Adrenal gland (tissue), 12 donors: ENCODE results near the gene SLPI. TPM values are rescaled to one million over a fixed set of nuclear protein-coding genes. Genes with fewer than 3 reads are reported as not detected.

Experiments used
- DNase-seq, 7 donors: peaks; one replicate each; pipeline ENCODE4 v3.0.0-alpha.2; 2019 to 2020
- H3K27ac ChIP-seq, 5 donors: fragments of 200-600 bp; sonication (generic) in 4 of 5; 1 replicate in 3 of 5; 2 replicates in 2 of 5; pipeline versions ENCODE4 v1.5.1 to v1.8.0; 2016 to 2020; ENCODE audit warnings: mild to moderate bottlenecking in 1 of 5
- H3K27me3 ChIP-seq: fragments of 200-600 bp; 2 replicates; pipeline ENCODE4 v1.8.0; 2021
- H3K36me3 ChIP-seq, 2 donors: fragments of 200-600 bp; replicated peaks in 1 of 2; 1 replicate in 1 of 2; 2 replicates in 1 of 2; pipeline versions ENCODE4 v1.5.1 to v1.8.0; 2018 to 2022
- H3K4me1 ChIP-seq, 2 donors: fragments of 200-600 bp; replicated peaks in 1 of 2; 1 replicate in 1 of 2; 2 replicates in 1 of 2; pipeline versions ENCODE4 v1.5.1 to v1.8.0; 2018 to 2021
- H3K4me3 ChIP-seq, 4 donors: fragments of 200-600 bp; sonication (generic) in 3 of 4; one replicate each; pipeline ENCODE4 v1.5.1; 2016 to 2018
- H3K9me3 ChIP-seq, 3 donors: fragments of 200-600 bp; sonication (generic) in 1 of 3; replicated peaks in 1 of 3; 1 replicate in 2 of 3; 2 replicates in 1 of 3; pipeline versions ENCODE4 v1.5.1 to v1.8.0; 2016 to 2021
- CTCF ChIP-seq, 6 experiments: fragments of 450-650 bp in 4 of 6; fragments of 200-600 bp in 2 of 6; sonication (generic) in 1 of 6; IDR thresholded peaks; 1 replicate in 5 of 6; 2 replicates in 1 of 6; pipeline versions ENCODE4 v1.5.1 to v1.8.0; 2016 to 2021; ENCODE audit warnings: antibody characterized with exemption in 6 of 6, mild to moderate bottlenecking in 2 of 6, moderate library complexity in 1 of 6
- POLR2A ChIP-seq, 2 donors: fragments of 450-650 bp; IDR thresholded peaks; one replicate each; pipeline ENCODE4 v1.6.1; 2017; ENCODE audit warnings: antibody characterized with exemption in 2 of 2, mild to moderate bottlenecking in 2 of 2, moderate library complexity in 1 of 2
- WGBS, 4 donors: extraction: QIAGEN DNeasy Blood & Tissue Kit in 2 of 4; methylation state at CpG; one replicate each; pipeline versions ENCODE4 v1.1.5 to v1.1.7; 2013 to 2017; 5-methylcytosine and 5-hydroxymethylcytosine counted together
- intact Hi-C, 2 donors: fragments of 100-400 bp; cut with DNase I; formaldehyde crosslinking; loops; one replicate each; pipeline versions ENCODE4 v1.14.1 to v1.15.0; 2022 to 2023
- polyA plus RNA-seq, 3 donors: library from polyadenylated mRNA; stranded (reverse); fragments of 200-250 nt in 2 of 3; fragments of 350-450 nt in 1 of 3; fragmentation: Illumina TruSeq in 1 of 3; extraction: RNeasy Lipid Tissue Mini Kit (QIAGEN cat#74804) in 1 of 3; gene quantifications; one replicate each; pipeline ENCODE4 v1.2.3, GENCODE V29; 2013 to 2014
- total RNA-seq, 9 donors: library from RNA; depleted of rRNA in 4 of 9; stranded (reverse); fragments of >200 nt in 4 of 9; fragments of 120-200 nt in 1 of 9; fragmentation: NEBNext Ultra II Directional in 1 of 9; extraction: Animal tissue kit (Norgen Biotek cat#: 25700) in 1 of 9; gene quantifications; one replicate each; pipeline versions ENCODE4 v1.1.0 to v1.2.4, GENCODE V29; 2013 to 2023
- donor health status: healthy with polysubstance abuse.
- donor health status: Bipolar disorder and iron deficiency.
- donor health status: DM: yes; HTN: yes; CAD: no.
- donor health status: DM: no; HTN: no; CAD: no.
- donor health status: DM: no; HTN: no; CAD: no.
- donor health status: DM: yes; HTN: yes; CAD: no.

SLPI gene
- total and polyA plus RNA-seq, 12 donors: 1.8 to 33.7 (median 6.6) TPM; not detected in 3

- 60 to 74% (median 66%) methylated on average over 3 of the region's 3 CpGs for WGBS, 4 donors
- Histone ChIP-seq H3K9me3 (no peaks in the 10 kb centered on the region), H3K27me3 (peaks cover 14% of the 10 kb centered on the region), H3K4me1 (no peaks in the 10 kb centered on the region), H3K36me3 (no peaks in the 10 kb centered on the region), H3K27ac (no peak overlapping the region), H3K4me3 (no peak overlapping the region)
- no peak for TF ChIP-seq POLR2A (IDR thresholded peaks at IDR 0.05)
- no peak for TF ChIP-seq CTCF (IDR thresholded peaks at IDR 0.05)
- DNase-seq: no peak
- intact Hi-C loops: no loop called here
Observed at GRCh38 chr20:45263556-45264266, 9.3 kb upstream of the SLPI start.

- H3K27me3 ChIP-seq: peaks cover 20% of the 10 kb centered on the region
- no peak overlapping the region for H3K4me3 ChIP-seq
- no peaks in the 10 kb centered on the region for H3K9me3 ChIP-seq
- DNase-seq: no peak
- H3K4me1 ChIP-seq: no peaks in the 10 kb centered on the region
- intact Hi-C loops: no loop called here
- WGBS, 4 donors: 30 to 38% (median 36%) methylated on average over 2 of the region's 2 CpGs
- H3K36me3 ChIP-seq: no peaks in the 10 kb centered on the region
- H3K27ac ChIP-seq: no peak overlapping the region
- TF ChIP-seq CTCF (IDR thresholded peaks at IDR 0.05) (no peak), POLR2A (IDR thresholded peaks at IDR 0.05) (no peak)
Observed at GRCh38 chr20:45258664-45259063, 4.3 kb upstream of the SLPI start.

- TF ChIP-seq POLR2A (IDR thresholded peaks at IDR 0.05) (no peak), CTCF (IDR thresholded peaks at IDR 0.05) (no peak)
- Histone ChIP-seq H3K36me3 (no peaks in the 10 kb centered on the region), H3K9me3 (no peaks in the 10 kb centered on the region), H3K27me3 (peaks cover 21% of the 10 kb centered on the region), H3K27ac (no peak overlapping the region), H3K4me1 (no peaks in the 10 kb centered on the region), H3K4me3 (no peak overlapping the region)
- no peak for DNase-seq
- intact Hi-C loops: no loop called here
- 80 to 95% (median 90%) methylated on average over 3 of the region's 3 CpGs for WGBS, 4 donors
Observed at GRCh38 chr20:45258259-45258658, 3.9 kb upstream of the SLPI start.

- no peak overlapping the region for H3K4me3 ChIP-seq
- no peaks in the 10 kb centered on the region for H3K36me3 ChIP-seq
- 82 to 92% (median 87%) methylated on average over 7 of the region's 7 CpGs for WGBS, 4 donors
- DNase-seq: no peak
- TF ChIP-seq POLR2A (IDR thresholded peaks at IDR 0.05) (no peak), CTCF (IDR thresholded peaks at IDR 0.05) (no peak)
- H3K4me1 ChIP-seq: no peaks in the 10 kb centered on the region
- H3K27ac ChIP-seq: no peak overlapping the region
- intact Hi-C loops: no loop called here
- H3K9me3 ChIP-seq: no peaks in the 10 kb centered on the region
- peaks cover 18% of the 10 kb centered on the region for H3K27me3 ChIP-seq
Observed at GRCh38 chr20:45257711-45258110, 3.3 kb upstream of the SLPI start.
